IPS DF 4.7 (cell line): Measurements from ENCODE around the gene INS.

Source experiments
- DNase-seq: peaks from one replicate; pipeline ENCODE4 v3.0.0-alpha.2; 2013; ENCODE audit warnings: low spot score; ENCODE audit errors: extremely low read depth

INS gene

DNA sequence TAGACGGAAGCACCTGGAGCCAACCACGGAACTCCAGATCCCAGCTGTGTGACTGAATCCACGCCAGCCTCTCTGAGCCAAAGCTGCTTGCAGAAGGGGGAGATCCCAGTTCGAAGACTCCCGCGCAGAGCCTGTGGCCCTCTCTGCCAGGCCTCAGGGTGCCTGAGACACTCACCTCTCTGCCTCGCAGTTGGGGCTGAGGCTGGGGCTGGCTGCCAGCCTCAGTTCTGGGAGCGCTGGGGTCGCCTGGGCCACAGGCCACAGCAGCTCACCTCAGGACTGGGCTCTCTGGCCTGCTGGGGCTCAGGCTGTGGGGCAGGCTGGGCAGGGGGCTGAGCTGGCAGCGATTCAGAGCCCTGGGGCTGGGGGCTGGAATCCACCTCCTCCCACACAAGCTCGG lies 13.6 kb downstream of the INS start:
- DNase-seq, result no peak

GRCh38 chr11:2146051-2146450 lies 15.0 kb downstream of the INS start:
- no peak for DNase-seq

GRCh38 chr11:2144544-2145248 lies 16.3 kb downstream of the INS start:
- no peak for DNase-seq

- DNase-seq, result no peak
These were observed 17.0 kb downstream of the INS start for GRCh38 chr11:2143799-2144543.

DNA sequence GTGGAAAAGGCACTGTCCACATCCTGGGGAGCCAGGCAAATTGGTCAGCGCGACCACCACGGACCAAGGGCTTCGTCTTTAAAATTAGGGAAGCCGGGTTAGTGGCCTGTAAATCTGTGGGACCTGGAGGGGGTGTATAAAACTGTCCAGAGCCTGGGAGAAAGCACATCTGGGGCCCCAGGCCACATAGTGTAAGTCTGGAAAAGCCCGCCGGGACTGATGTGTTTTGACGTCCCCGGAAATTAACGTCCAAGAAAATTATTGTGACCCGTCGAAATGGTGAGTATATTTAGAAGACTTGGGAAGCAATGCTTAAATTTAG lies 17.6 kb downstream of the INS start:
- DNase-seq, result no peak

GRCh38 chr11:2142762-2143202 lies 18.2 kb downstream of the INS start:
- DNase-seq, result no peak

GRCh38 chr11:2142300-2142759 lies 18.7 kb downstream of the INS start:
- DNase-seq, result no peak

DNA sequence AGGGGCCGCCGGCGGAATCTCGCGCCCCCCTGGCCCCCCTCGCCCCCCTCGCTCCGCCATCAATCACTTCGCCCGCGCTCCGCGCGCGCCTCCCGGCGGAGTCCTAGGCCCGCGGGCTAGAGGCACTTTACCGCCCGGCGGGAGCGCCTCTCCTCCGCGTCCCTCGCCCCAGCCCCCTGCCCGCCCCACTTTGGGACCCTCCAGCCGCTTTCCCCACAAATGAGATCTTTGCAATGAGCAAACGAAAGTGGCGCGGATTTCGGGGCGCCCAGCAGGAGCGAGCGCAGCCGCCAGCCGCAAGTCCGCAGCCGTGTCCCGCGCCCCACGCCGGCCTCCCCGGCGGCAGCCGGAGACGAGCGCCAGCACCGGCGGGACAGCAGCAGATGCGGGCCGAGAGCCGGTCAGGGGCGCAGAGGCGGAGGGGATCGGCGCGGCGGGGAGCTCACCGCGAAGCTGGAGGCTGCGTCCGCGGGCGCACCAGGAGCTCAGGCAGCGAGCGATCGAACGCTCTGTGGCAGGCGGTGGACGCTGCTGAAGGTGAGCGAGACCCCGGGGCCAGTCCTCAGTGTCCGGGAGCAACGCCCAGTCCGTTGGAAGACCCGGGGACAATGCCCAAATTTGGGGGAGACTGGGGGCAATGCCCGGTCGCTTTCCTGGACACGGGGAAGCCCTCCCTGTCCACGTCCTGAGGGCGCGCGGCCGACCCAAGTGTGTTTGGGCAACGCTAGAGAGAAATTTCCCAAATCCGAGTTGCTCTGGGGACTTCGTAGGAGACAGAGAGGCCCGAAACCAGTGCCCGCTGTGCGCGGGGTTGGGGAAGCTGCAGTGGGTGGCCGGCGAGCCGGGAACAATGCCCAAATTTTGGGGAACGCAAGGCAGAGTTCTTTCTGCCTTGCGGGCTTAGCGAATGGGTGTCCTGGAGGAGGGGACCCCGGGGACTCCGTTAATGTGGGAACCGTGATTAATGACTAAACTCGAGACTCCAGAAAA lies 20.3 kb downstream of the INS start:
- DNase-seq, result no peak

DNA sequence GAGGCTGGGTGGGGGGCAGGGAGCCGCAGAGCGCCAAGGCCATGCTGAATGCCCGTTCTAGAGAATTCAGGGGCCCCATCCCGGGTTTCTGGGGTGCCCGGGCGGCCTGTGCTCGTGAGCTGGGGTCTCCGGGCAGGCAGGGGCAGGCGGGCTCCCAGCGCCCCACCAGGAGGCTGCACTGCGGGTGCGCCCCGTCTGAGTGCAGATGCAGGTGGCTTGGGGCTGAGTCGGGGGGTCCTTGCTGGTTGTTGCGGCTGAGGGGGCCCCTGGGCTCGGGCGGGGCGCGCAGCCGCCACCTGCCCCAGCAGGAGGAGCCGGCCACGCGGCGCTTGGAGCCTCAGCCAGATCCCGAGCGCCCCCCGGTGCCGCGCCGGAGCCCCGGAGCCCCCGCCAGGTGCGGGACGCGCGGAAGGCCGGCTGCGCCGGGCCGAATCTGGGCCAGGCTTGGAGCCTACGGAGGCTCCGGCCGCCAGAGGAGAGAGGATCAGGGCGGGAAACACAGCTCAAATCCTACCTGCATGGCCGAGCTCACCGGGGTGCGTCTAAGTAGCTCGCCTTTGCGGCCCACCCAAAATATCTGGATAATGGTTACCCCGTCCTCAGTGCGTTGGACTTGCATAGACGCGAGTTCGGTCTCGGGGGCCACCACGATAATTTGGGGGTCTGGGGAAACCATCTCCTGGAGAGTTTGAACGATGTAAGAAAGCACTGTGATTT lies 21.2 kb downstream of the INS start:
- no peak for DNase-seq

GRCh38 chr11:2139123-2139521 lies 21.9 kb downstream of the INS start, which contains the start of gene IGF2:
Gene IGF2, minus strand, starts transcription at chr11:2139389. Its CDS starts 3,866 bp downstream, at chr11:2135523.
- DNase-seq, result no peak

GRCh38 chr11:2138431-2139122 lies 22.4 kb downstream of the INS start:
- DNase-seq, result no peak

GRCh38 chr11:2138068-2138430 lies 23.0 kb downstream of the INS start:
- no peak for DNase-seq

GRCh38 chr11:2137202-2138067 lies 23.6 kb downstream of the INS start:
- no peak for DNase-seq

GRCh38 chr11:2136952-2137201 lies 24.1 kb downstream of the INS start:
- DNase-seq, result no peak

GRCh38 chr11:2136209-2136951 lies 24.6 kb downstream of the INS start:
- DNase-seq, result no peak

- no peak for DNase-seq
These were observed 25.3 kb downstream of the INS start for GRCh38 chr11:2135648-2136201.

DNA sequence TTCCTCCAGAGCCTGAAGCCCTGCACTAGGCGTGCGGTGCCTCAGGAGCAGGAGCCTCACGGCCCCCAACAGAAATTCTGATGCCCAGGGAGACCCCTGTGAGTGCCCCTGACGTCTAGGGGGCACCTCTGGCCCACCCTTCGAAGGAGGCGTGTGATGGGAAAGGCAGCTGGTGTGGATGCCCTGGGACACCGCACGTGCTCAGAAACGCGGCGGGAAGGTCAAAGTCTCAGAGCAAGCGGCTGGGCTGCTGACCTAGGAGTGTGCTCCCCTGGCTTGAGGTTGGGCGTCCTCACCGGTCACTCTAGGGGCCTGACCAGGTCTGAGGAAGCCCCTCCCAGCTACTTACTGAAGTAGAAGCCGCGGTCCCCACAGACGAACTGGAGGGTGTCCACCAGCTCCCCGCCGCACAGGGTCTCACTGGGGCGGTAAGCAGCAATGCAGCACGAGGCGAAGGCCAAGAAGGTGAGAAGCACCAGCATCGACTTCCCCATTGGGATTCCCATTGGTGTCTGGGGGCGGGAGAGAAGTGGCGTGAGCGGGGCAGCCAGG lies 25.9 kb downstream of the INS start:
- no peak for DNase-seq
